GM19025 (cell line): ENCODE data around the gene SH3TC1.

Experiments used
- ATAC-seq: cut with Tn5 transposase; IDR thresholded peaks from one replicate; pipeline ENCODE4 v1.9.1; 2021; ENCODE audit warnings: mild to moderate bottlenecking, low read depth, moderate library complexity; ENCODE audit not compliant: unreplicated experiment

Gene SH3TC1

DNA sequence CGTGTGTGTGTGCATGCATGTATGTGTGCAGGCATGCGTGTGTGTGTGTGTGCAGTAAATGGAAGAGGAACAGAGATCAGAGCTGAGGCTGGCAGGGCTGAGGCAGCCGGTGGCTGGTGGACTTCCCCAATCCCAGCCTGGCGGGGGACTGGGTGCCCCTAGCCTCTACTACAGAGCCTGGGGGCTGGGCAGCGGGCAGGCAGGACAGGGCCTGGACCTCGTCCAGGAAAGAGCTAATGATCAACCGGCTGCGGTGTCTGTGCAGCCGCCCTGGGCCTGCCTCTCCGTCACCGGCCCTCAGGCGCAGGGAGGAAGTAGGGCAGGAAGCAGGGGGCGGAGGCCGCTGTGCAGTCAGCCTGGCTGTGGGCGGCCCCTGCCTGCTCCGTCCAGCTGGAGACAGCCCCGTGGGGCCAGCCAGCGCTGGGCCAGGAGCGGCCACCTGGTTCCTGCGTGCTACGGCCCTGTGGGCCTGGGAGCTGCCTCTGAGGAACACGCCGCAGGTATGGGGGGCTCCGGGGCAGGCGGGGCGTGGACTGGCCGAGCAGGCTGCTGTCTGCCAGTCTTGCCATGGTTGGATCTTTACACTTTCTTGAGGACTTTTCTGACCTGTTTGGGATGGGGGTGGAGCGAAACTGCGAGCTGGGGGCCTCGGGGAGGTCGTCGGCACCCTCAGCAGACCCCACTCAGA lies at the start of gene SH3TC1:
SH3TC1 (plus strand) TSS at position 385 of the 688 bp plus-strand sequence. CDS start 5,905 bp downstream, outside the sequence.
- ATAC-seq: peak; percentile 81

DNA sequence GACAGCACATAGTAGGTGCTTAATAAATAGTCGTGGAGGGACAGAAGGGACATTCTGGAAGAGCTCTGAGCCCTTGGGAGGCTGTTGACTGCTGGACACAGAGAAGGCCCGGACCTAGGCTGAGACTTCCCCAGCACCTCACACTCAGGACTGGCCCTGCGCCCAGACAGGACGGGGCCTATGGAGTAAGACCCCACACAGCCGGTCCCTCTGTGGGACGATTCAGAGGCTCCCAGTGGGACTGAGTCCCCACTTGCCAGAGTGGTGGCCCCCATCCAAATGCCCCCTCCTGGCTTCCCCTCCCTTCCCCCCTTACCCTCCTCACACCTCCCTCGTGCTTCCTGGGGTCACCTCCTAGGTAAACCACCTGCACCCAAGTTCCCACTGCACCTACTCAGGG lies 49.4 kb upstream of the SH3TC1 start:
- no peak for ATAC-seq

GRCh38 chr4:8150152-8151090 lies 48.7 kb upstream of the SH3TC1 start:
- ATAC-seq: no peak

GRCh38 chr4:8151165-8151650 lies 47.9 kb upstream of the SH3TC1 start:
- ATAC-seq: no peak

DNA sequence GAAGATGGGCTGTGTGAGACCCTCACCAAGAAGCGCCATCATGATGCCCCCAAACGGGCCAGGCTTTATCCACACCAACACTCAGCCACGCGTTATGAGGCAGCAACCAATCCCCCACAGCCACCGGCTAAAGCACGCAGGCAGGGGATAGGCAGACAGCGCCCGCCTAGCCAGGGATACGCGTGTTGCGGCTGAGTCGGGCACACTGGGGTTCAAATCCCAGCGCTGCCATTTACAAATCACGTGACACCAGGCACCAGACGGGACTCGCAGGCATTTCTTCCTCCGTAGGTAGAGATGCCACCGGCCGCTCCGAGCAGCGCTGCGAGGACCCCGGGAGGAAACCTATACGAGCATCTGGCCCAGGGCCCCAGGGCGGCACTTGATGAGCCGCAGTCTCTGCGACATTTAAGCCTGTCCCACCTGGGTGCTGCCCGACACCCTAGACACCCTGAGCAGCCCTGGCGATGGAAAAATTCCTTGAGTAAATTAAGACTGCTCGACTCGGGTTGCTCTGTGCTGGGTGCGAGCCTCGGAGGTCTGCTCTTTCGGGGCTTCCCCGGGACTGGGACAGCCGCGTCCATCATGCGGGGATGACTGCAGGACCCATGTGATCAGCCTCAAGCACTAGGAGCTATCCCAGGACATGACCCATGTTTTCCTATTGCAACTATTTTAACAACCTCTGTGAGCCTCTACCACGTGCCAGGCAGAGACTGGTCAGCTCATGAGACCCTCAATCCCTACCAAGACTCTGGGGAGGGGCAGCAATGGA lies 46.8 kb upstream of the SH3TC1 start:
- no peak for ATAC-seq

- no peak for ATAC-seq
Observed at GRCh38 chr4:8152865-8153257, 46.2 kb upstream of the SH3TC1 start.

GRCh38 chr4:8153441-8153840 lies 45.6 kb upstream of the SH3TC1 start:
- ATAC-seq: no peak

- ATAC-seq: no peak
Observed at GRCh38 chr4:8155048-8155447, 44.0 kb upstream of the SH3TC1 start.

GRCh38 chr4:8155660-8156421 lies 43.2 kb upstream of the SH3TC1 start:
- ATAC-seq: no peak

GRCh38 chr4:8156617-8157016 lies 42.5 kb upstream of the SH3TC1 start:
- no peak for ATAC-seq

GRCh38 chr4:8157496-8157895 lies 41.6 kb upstream of the SH3TC1 start:
- ATAC-seq: no peak

GRCh38 chr4:8157944-8158709 lies 41.0 kb upstream of the SH3TC1 start:
- ATAC-seq: no peak

DNA sequence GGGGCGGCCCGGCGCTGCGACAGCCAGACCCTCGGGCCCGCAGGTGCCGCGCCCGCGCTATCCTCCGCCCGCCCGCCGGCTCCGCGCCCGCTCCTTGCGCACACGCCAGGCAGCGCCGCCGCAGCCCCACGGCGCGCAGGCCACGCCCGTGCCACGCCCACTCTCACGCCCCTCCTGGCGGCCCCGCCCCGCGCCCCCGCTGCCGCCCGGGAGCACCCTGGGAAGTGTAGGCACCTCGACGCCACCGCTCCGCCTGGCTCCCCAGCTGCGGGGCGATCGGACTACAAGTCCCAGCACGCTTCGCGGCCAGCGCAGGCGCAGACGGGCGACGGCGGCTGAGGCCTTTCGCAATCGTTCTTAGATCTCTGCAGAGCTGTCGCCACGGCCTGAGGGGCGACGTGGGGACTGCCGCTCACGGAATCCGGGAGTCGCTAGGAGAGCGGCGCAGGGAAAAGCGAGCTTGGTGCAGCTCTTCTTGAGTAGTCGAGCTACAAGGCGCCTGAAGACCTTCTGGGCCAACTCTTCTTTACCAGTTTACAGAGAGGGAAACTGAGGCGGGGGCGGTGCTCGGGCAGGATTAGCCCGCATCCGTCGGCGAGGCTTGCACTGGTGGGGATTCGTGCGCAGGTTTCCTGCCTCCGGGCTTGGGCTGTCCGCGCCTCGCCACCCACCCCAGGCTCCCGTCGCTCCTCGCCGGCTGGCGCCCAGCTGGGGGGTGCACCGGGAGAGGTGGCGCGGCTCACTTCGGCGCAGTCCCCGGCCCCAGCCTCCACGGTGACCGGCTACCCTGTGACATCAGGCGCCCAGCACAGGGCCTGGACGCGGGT lies 40.2 kb upstream of the SH3TC1 start, which contains the start of gene ABLIM2:
ABLIM2 (minus strand) TSS at position 104 of the 827 bp plus-strand sequence. CDS start 124 bp downstream, outside the sequence.
- ATAC-seq: peak; percentile 95

DNA sequence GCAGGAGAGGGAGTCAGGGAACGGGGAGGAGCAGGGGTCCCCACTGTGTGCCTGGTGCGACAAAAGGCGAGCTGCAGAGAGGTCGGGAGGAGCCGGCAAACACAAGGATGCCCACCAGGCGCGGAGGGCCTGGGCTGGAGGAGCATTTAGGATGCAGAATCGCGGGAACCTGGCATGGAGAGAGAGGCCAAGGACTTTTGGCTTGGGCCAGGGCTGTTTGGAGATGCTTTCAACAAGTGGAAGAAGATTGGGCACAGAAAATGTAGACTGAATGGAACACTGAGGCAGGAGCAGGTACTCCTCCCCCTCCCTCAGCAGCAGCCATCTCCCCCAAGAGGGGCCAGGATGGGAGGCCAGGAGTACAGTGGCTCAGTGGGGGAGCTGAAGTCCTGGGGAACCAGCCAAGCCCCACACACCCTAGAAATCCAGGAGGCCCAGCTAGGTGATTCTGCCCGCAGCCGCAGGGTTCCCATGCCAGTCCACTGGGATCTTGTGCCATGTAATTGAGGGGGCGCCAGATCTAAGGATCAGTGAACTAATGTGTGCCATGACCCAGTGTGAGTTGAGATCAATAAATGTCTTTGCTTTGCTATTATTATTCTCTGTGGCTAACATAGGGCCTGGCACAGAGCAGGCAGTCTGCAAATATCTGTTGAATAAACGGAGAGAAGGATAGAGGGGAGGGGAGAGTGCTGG lies 39.4 kb upstream of the SH3TC1 start:
- no peak for ATAC-seq

DNA sequence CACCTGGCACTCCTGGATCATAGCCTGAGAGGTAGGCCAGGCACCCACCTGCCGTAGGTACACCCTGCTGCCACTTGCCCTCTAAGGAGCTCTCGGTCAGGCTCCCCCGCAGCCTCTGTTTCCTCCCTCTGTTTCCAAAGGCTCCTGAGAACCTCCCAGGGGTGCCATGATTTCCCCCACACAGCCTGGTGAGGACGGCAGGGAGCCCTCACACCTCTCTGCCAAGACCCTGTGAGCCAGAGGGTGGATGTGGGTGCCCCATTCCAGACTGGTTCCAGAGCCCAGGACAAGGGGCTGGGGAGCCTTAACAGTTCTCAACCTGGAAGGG lies 38.9 kb upstream of the SH3TC1 start:
- ATAC-seq: no peak

DNA sequence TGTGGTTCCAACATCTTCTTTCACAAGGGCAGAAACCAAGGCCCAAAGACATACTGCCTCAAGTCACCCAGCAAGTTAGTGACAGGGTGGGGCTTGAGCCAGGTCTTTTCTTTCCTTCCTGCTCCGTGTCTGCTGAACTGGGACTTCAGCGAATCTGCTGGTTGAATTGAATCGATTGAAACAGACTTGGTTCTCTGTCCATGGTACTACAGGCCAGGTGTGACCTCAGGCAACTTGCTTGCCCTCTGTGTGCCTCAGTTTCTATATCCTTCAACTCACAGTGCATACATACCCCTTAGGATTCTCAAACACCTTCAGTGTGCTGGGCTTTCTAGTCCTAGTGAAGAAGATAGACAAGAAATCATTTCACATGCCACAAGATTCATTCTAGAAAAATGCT lies 38.5 kb upstream of the SH3TC1 start:
- no peak for ATAC-seq

DNA sequence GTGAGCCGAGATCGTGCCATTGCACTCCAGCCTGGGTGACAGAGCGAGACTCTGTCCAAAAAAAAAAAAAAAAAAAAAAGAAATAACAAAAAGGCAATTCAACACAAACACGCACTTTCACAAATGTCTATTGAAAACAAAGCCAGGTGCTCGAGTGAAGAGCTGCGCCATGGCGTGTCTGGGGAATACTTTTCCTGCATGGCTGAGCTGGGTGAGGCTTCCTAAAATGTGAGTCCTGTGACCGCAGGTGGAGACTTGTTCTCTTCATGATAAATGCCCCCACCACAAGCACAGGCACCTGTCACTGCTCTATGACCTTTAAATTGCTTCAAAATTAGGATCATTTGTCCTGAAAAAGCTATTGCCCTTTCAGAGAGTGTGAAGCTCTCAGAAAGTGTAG lies 36.5 kb upstream of the SH3TC1 start:
- ATAC-seq: no peak

DNA sequence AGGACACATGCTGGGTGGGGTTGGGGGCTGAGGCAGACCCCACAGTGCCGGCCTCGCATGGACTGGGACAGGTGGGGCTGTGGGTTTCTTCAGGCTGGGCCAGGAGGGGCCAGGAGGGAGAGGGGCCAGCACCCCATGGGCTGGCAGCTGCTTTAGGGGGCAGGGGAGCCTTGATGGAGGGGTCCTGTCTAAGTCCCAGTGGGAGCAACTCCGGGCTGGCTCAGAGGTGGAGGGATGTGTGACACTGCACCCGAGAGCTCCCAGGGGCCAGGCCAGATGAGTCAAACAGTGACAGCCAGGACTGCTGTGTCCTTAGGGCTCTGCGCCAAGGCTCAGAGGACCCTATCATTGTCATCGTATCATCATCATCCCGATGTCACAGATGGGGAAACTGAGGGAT lies 36.1 kb upstream of the SH3TC1 start:
- ATAC-seq: no peak
